SK-N-SH treated with all-trans-retinoic acid at 6 μM for 48 hours (cell line): ENCODE measurements around the gene MSMP.

Source experiments
- ATAC-seq: fragments of 200-7000 bp; cut with Tn5 transposase; 3 replicates; pipeline ENCODE4 v1.9.1; 2020; ENCODE audit warnings: mild to moderate bottlenecking, moderate library complexity
- ARNTL ChIP-seq: fragments of 450-650 bp; formaldehyde crosslinking; IDR thresholded peaks from 2 replicates; pipeline ENCODE4 v1.5.0; 2020; ENCODE audit warnings: low read depth, mild to moderate bottlenecking, moderate library complexity, borderline replicate concordance
- BACH2 ChIP-seq: fragments of 250-450 bp; sonication (Bioruptor Pico); IDR thresholded peaks from 2 replicates; pipeline ENCODE4 v1.9.0; 2021; ENCODE audit warnings: mild to moderate bottlenecking, borderline replicate concordance
- ESRRG ChIP-seq: fragments of 250-450 bp; sonication (Bioruptor Pico); IDR thresholded peaks from 2 replicates; pipeline ENCODE4 v1.6.1; 2021; ENCODE audit warnings: mild to moderate bottlenecking
- GLIS3 ChIP-seq: fragments of 250-450 bp; sonication (Bioruptor Pico); IDR thresholded peaks from 2 replicates; pipeline ENCODE4 v1.5.0; 2020; ENCODE audit warnings: mild to moderate bottlenecking, moderate library complexity
- OSR1 ChIP-seq: fragments of 250-450 bp; sonication (Bioruptor Pico); IDR thresholded peaks from 2 replicates; pipeline ENCODE4 v1.8.0; 2022; ENCODE audit warnings: moderate library complexity, mild to moderate bottlenecking, inconsistent platforms
- PPARA ChIP-seq: fragments of 250-450 bp; sonication (Bioruptor Pico); IDR thresholded peaks from 2 replicates; pipeline ENCODE4 v1.5.0; 2020; ENCODE audit warnings: mild to moderate bottlenecking, borderline replicate concordance
- RARB ChIP-seq: fragments of 250-450 bp; sonication (Bioruptor Pico); IDR thresholded peaks from 2 replicates; pipeline ENCODE4 v1.8.0; 2021; ENCODE audit warnings: mild to moderate bottlenecking, moderate library complexity
- SNAI2 ChIP-seq: fragments of 250-450 bp; sonication (Bioruptor Pico); IDR thresholded peaks from 2 replicates; pipeline ENCODE4 v1.5.0; 2020; ENCODE audit warnings: mild to moderate bottlenecking, moderate library complexity
- TCF4 ChIP-seq: fragments of 250-450 bp; sonication (Bioruptor Pico); IDR thresholded peaks from 2 replicates; pipeline ENCODE4 v1.8.0; 2021; ENCODE audit warnings: mild to moderate bottlenecking, moderate library complexity, borderline replicate concordance
- TOX ChIP-seq: fragments of 250-450 bp; sonication (Bioruptor Pico); IDR thresholded peaks from 2 replicates; pipeline ENCODE4 v1.8.0; 2021; ENCODE audit warnings: mild to moderate bottlenecking, moderate library complexity, borderline replicate concordance
- TSHZ2 ChIP-seq: fragments of 250-450 bp; sonication (Bioruptor Pico); IDR thresholded peaks from 2 replicates; pipeline ENCODE4 v1.5.0; 2020; ENCODE audit warnings: mild to moderate bottlenecking, moderate library complexity
- ZFP3 ChIP-seq: fragments of 250-450 bp; sonication (Bioruptor Pico); IDR thresholded peaks from 2 replicates; pipeline ENCODE4 v1.5.0; 2020; ENCODE audit warnings: mild to moderate bottlenecking, moderate library complexity
- ZFP30 ChIP-seq: fragments of 450-650 bp; formaldehyde crosslinking; IDR thresholded peaks from 2 replicates; pipeline ENCODE4 v1.5.0; 2022; ENCODE audit warnings: mild to moderate bottlenecking, moderate library complexity
- ZNF565 ChIP-seq: fragments of 450-650 bp; formaldehyde crosslinking; conservative IDR thresholded peaks from 2 replicates; pipeline ENCODE4 v1.5.0; 2020; ENCODE audit warnings: low read depth, mild to moderate bottlenecking, moderate library complexity
- ZNF8 ChIP-seq: fragments of 450-650 bp; formaldehyde crosslinking; IDR thresholded peaks from 2 replicates; pipeline ENCODE4 v1.5.0; 2020; ENCODE audit warnings: mild to moderate bottlenecking, moderate library complexity
- TF ChIP-seq, protein P1 (sequence below): fragments of 250-450 bp; sonication (Bioruptor Pico); IDR thresholded peaks from 2 replicates; pipeline ENCODE4 v1.5.1; 2021; ENCODE audit warnings: mild to moderate bottlenecking, moderate library complexity
- TF ChIP-seq, protein P2 (sequence below): fragments of 250-450 bp; sonication (Bioruptor Pico); IDR thresholded peaks from 2 replicates; pipeline ENCODE4 v1.8.0; 2020; ENCODE audit warnings: mild to moderate bottlenecking, moderate library complexity, borderline replicate concordance
- TF ChIP-seq, protein P3 (sequence below): fragments of 250-450 bp; sonication (Bioruptor Pico); IDR thresholded peaks from 2 replicates; pipeline ENCODE4 v1.8.0; 2021; ENCODE audit warnings: low read depth, mild to moderate bottlenecking, moderate library complexity, borderline replicate concordance

Gene MSMP

DNA sequence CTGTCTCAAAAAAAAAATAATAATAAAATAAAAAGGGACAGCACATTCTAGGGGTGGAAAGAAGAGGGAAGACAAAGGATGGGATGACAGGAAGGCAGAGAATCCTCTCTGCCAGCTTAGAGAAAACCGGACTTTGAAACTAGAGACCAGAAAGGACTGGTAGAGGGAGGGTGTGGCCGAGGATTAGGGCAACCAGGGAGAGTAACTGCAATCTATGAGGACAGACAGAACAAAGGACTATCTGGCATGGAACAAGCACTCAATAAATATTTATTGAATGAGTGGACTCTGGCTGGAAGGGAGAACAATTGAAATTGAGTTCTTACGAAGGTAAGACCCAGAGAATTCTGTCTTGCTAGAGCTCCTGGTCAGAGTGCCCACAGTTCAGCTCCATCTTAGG is 7.5 kb downstream of the MSMP start (continued):
- no peak for TF ChIP-seq GLIS3 (CRISPR knock-in tag)

DNA sequence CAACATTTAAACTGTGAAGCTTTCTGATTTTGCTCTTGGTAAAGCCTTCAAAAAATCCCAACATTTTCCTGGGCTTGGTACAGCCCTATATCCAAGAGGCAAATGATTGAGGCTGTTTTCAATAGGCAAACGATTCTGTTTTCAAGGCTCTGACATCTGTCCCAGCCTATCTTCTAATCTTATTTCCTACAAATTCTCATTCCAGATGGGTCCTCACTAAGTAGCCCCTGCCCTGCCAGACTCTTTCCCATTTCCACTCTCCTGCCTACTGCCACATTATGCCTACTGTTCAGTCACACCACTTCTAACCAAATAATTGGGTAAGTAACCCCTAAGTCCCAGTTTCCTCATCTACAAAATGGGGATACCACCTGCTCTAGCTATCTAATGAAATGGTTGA is 8.5 kb downstream of the MSMP start:
- TF ChIP-seq, protein P1, sequence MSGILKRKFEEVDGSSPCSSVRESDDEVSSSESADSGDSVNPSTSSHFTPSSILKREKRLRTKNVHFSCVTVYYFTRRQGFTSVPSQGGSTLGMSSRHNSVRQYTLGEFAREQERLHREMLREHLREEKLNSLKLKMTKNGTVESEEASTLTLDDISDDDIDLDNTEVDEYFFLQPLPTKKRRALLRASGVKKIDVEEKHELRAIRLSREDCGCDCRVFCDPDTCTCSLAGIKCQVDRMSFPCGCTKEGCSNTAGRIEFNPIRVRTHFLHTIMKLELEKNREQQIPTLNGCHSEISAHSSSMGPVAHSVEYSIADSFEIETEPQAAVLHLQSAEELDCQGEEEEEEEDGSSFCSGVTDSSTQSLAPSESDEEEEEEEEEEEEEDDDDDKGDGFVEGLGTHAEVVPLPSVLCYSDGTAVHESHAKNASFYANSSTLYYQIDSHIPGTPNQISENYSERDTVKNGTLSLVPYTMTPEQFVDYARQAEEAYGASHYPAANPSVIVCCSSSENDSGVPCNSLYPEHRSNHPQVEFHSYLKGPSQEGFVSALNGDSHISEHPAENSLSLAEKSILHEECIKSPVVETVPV (CRISPR knock-in tag): no peak
- no peak for TF ChIP-seq SNAI2 (CRISPR knock-in tag)
- ATAC-seq: no peak

DNA sequence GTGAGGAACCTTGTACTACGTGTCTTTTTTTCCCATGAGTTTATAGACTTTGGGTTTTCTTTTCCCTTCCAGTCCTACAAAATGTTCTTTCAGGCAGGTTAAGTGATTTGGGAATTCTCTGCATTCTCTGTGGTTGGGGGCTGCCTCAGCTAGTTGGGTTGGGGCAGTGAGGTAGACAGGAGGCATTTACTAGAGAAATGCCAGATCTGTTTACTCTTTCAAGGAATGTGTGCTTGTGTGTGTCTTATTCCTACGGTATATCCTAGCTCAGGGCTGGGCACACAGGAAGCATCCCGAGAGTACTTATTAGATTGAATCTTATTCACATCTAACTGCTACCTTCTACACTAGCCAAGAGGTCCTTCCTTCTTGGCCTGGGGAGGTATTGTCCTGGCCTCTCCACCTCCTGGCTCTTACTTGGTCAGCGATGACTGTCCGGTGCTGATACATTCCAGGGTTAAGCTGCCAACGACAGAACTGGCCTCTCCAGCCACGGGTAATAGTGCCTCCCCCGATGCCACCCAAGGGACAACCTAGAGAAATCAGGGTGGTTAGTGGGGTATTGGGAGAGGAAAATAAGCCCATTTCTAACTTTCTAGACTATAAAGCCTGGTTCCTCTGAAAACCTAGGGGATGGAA is 10.1 kb downstream of the MSMP start:
- ATAC-seq: no peak
- TF ChIP-seq ZNF8 (CRISPR knock-in tag) (no peak), ZFP3 (CRISPR knock-in tag) (no peak), ZNF565 (no peak), RARB (CRISPR knock-in tag) (no peak), TOX (no peak), OSR1 (CRISPR knock-in tag) (no peak)
- TF ChIP-seq, protein P1 (CRISPR knock-in tag): no peak

DNA sequence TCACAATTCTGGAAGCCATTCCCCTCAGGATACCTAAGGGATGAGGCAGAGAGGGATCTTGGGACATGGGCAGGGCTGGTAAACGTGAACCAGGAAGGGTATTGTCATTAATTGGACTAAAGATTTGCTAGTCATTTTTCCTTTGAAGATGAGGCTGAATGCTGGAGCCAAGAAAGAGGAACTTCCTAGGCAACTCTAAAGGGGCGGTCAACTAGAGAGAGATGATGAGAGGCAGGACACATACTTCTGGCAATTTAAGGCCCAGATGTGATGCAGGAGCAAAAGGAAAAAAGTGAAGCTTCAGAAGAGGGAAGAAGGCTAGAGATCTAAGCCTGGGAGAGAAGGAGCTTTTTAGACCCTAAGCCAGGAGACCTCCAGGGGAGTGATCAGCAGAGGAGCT is 10.6 kb downstream of the MSMP start:
- no peak for ATAC-seq
- TF ChIP-seq TCF4 (CRISPR knock-in tag) (no peak), ZNF8 (CRISPR knock-in tag) (no peak), ZNF565 (no peak), PPARA (no peak), BACH2 (no peak), ESRRG (CRISPR knock-in tag) (no peak), GLIS3 (CRISPR knock-in tag) (no peak), ZFP30 (CRISPR knock-in tag) (no peak), TSHZ2 (CRISPR knock-in tag) (no peak), ARNTL (CRISPR knock-in tag) (no peak)
- TF ChIP-seq, protein P2, sequence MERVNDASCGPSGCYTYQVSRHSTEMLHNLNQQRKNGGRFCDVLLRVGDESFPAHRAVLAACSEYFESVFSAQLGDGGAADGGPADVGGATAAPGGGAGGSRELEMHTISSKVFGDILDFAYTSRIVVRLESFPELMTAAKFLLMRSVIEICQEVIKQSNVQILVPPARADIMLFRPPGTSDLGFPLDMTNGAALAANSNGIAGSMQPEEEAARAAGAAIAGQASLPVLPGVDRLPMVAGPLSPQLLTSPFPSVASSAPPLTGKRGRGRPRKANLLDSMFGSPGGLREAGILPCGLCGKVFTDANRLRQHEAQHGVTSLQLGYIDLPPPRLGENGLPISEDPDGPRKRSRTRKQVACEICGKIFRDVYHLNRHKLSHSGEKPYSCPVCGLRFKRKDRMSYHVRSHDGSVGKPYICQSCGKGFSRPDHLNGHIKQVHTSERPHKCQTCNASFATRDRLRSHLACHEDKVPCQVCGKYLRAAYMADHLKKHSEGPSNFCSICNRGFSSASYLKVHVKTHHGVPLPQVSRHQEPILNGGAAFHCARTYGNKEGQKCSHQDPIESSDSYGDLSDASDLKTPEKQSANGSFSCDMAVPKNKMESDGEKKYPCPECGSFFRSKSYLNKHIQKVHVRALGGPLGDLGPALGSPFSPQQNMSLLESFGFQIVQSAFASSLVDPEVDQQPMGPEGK (CRISPR knock-in tag): no peak
- TF ChIP-seq, protein P3, sequence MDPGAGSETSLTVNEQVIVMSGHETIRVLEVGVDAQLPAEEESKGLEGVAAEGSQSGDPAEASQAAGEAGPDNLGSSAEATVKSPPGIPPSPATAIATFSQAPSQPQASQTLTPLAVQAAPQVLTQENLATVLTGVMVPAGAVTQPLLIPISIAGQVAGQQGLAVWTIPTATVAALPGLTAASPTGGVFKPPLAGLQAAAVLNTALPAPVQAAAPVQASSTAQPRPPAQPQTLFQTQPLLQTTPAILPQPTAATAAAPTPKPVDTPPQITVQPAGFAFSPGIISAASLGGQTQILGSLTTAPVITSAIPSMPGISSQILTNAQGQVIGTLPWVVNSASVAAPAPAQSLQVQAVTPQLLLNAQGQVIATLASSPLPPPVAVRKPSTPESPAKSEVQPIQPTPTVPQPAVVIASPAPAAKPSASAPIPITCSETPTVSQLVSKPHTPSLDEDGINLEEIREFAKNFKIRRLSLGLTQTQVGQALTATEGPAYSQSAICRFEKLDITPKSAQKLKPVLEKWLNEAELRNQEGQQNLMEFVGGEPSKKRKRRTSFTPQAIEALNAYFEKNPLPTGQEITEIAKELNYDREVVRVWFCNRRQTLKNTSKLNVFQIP: no peak
- TF ChIP-seq, protein P1 (CRISPR knock-in tag): no peak
